Fibroblast of pulmonary artery (primary cell): Measurements from ENCODE around the gene S100A7.
"Not testable (repeated sequence)": the region's sequence is repeated elsewhere in the genome, so short reads cannot be mapped to it uniquely, and the experiment has no call there.

Source experiments
- DNase-seq: peaks from one replicate; pipeline ENCODE4 v3.0.0-alpha.2; 2010; ENCODE audit warnings: low read depth
- H3K4me3 ChIP-seq: replicated peaks from 2 replicates; pipeline ENCODE4 v1.5.1; 2011; ENCODE audit warnings: low read depth, mild to moderate bottlenecking, control low read depth, low read length, moderate library complexity
- TF ChIP-seq, protein P1 (sequence below): IDR thresholded peaks from 2 replicates; pipeline ENCODE4 v1.5.1; 2011; ENCODE audit warnings: mild to moderate bottlenecking, control low read depth, low read length, inconsistent platforms; ENCODE audit errors: missing control alignments

The S100A7 gene

DNA sequence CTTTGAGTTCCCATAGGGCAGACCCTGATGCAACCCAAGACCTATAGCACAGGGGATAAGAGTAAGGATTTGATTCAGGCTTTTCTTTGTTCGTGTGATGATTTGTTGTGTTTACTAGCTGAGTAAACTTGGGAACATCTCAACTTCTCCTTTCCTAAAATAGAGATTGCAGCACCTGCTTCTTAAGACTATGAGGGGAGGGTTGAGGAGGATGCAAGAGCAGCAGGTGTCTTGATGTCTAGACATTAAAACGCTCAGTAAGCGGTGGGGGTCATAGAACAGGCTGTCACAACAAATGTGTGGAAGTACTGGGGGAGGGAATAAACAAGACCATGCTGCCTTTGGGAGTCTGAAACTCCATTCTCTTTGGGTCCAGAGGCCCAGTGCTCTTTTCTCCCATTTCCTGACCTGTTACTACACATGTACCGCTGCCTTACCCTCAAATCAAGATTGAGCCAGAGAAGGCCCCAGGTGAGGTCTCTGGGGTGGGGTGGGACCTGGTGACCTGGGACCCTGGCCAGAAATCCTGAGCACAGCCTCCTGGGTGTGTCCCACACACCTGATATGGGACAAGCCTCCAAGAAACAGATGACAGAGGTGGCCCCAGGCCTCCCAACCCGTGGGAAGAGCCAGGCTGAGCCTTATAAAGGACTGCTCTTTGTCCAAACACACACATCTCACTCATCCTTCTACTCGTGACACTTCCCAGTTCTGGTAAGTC, 44.4 kb downstream of the S100A7 start, which contains the start of gene S100A7A:
Gene S100A7A, plus strand, starts transcription at position 671 of the 721 bp plus-strand sequence. CDS start 1,563 bp downstream, outside the sequence.
- TF ChIP-seq, protein P1, sequence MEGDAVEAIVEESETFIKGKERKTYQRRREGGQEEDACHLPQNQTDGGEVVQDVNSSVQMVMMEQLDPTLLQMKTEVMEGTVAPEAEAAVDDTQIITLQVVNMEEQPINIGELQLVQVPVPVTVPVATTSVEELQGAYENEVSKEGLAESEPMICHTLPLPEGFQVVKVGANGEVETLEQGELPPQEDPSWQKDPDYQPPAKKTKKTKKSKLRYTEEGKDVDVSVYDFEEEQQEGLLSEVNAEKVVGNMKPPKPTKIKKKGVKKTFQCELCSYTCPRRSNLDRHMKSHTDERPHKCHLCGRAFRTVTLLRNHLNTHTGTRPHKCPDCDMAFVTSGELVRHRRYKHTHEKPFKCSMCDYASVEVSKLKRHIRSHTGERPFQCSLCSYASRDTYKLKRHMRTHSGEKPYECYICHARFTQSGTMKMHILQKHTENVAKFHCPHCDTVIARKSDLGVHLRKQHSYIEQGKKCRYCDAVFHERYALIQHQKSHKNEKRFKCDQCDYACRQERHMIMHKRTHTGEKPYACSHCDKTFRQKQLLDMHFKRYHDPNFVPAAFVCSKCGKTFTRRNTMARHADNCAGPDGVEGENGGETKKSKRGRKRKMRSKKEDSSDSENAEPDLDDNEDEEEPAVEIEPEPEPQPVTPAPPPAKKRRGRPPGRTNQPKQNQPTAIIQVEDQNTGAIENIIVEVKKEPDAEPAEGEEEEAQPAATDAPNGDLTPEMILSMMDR: no peak
- H3K4me3 ChIP-seq: no peak within 1 kb of the TSS
- DNase-seq: no peak

DNA sequence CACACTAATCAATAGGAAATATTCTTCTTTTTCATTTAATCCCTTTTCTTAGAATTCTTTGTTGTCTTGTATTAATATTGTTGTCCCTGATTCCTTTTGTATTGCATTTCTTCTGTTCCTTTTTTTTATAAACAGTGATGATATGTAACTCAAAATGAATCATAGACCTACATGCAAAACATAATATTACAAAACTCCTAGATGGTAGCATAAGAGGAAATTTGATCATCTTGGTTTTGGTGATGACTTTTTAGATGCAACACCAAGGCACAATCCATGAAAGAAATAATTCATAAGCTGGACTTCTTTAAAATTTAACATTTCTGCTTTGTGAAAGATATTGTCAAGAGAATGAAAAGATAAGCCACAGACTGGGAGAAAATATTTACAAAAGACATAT, 46.5 kb downstream of the S100A7 start:
- not testable (repeated sequence) for H3K4me3 ChIP-seq, DNase-seq
